ENCODE results near the gene EXD3. TPM values are rescaled to one million over a fixed set of nuclear protein-coding genes. Genes with fewer than 3 reads are reported as not detected.

Gene EXD3
- polyA plus RNA-seq, 1 of the 3 experiments (the other 2 are of a cell fraction): 11.5 TPM

DNA sequence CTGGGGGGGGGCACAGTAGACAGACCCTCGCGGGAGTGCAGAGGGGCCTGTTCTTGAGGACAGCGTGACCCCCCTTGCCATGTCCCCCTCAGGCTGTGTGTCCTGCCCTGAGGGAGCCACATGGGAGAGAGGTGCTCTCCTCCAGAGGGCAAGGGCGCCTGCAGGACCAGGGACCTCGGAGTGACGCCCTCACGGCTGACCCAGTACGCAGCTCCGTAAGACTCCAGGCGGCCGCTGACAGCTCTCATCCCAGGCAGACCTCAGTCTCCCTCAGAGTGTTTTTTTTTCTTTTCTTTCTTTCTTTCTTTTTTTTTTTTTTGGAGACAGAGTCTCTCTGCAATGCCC lies 27.3 kb downstream of the EXD3 start:
- no peak overlapping the region for H3K4me2 ChIP-seq
- WGBS (ENCODE audit: low lambda C conversion rate): 93% methylated on average over 11 of the region's 11 CpGs
- H2AFZ ChIP-seq (ENCODE audit: low read depth): no peak overlapping the region
- no peaks in the 10 kb centered on the region for H3F3A ChIP-seq (replicated peaks; ENCODE audit: insufficient read depth)
- H3K79me2 ChIP-seq (ENCODE audit: insufficient read depth): no peaks in the 10 kb centered on the region
- H3K36me3 ChIP-seq (replicated peaks in 1 of 2; ENCODE audit: control insufficient read depth in 1 of 2, insufficient read depth in 2 of 2, low read length in 1 of 2): no peaks in the 10 kb centered on the region
- no peaks in the 10 kb centered on the region for H3K4me1 ChIP-seq (ENCODE audit: control insufficient read depth in 1 of 2, insufficient read depth in 2 of 2, low read depth in 1 of 2, low read length in 1 of 2)
- TF ChIP-seq, protein P1, sequence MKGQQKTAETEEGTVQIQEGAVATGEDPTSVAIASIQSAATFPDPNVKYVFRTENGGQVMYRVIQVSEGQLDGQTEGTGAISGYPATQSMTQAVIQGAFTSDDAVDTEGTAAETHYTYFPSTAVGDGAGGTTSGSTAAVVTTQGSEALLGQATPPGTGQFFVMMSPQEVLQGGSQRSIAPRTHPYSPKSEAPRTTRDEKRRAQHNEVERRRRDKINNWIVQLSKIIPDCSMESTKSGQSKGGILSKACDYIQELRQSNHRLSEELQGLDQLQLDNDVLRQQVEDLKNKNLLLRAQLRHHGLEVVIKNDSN (IDR thresholded peaks at IDR 0.05; ENCODE audit: borderline replicate concordance, low read depth): no peak
- TF ChIP-seq GATA2 (CRISPR knock-in tag; IDR thresholded peaks at IDR 0.05) (no peak), TCF12 (IDR thresholded peaks at IDR 0.05) (no peak), NFIC (IDR thresholded peaks at IDR 0.05; ENCODE audit: borderline replicate concordance) (no peak), FOXM1 (IDR thresholded peaks at IDR 0.05; ENCODE audit: low read depth) (no peak), TEAD4 (IDR thresholded peaks at IDR 0.05; ENCODE audit: borderline replicate concordance, insufficient read depth) (no peak), FOSL2 (IDR thresholded peaks at IDR 0.05; ENCODE audit: borderline replicate concordance, low read depth) (no peak), TAF1 (IDR thresholded peaks at IDR 0.05; ENCODE audit: borderline replicate concordance, low read depth, low read length) (no peak), POLR2AphosphoS5 (IDR thresholded peaks at IDR 0.05; ENCODE audit: low read depth, low read length) (no peak), SIN3A (IDR thresholded peaks at IDR 0.05; ENCODE audit: borderline replicate concordance, low read depth, low read length) (no peak), RAD21 (IDR thresholded peaks at IDR 0.05; ENCODE audit: low read length) (no peak), RCOR1 (IDR thresholded peaks at IDR 0.05; ENCODE audit: low read length) (no peak), MXI1 (IDR thresholded peaks at IDR 0.05; ENCODE audit: low read depth, low read length) (no peak), ELF1 (IDR thresholded peaks at IDR 0.05) (no peak)
- TF ChIP-seq, protein P2, sequence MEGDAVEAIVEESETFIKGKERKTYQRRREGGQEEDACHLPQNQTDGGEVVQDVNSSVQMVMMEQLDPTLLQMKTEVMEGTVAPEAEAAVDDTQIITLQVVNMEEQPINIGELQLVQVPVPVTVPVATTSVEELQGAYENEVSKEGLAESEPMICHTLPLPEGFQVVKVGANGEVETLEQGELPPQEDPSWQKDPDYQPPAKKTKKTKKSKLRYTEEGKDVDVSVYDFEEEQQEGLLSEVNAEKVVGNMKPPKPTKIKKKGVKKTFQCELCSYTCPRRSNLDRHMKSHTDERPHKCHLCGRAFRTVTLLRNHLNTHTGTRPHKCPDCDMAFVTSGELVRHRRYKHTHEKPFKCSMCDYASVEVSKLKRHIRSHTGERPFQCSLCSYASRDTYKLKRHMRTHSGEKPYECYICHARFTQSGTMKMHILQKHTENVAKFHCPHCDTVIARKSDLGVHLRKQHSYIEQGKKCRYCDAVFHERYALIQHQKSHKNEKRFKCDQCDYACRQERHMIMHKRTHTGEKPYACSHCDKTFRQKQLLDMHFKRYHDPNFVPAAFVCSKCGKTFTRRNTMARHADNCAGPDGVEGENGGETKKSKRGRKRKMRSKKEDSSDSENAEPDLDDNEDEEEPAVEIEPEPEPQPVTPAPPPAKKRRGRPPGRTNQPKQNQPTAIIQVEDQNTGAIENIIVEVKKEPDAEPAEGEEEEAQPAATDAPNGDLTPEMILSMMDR (IDR thresholded peaks at IDR 0.05): no peak
- TF ChIP-seq, protein P3, sequence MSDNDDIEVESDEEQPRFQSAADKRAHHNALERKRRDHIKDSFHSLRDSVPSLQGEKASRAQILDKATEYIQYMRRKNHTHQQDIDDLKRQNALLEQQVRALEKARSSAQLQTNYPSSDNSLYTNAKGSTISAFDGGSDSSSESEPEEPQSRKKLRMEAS (IDR thresholded peaks at IDR 0.05; ENCODE audit: low read depth): no peak
- CTCF ChIA-PET: interaction anchor here (0.5 kb wide), 1 partner anchor 41 kb away, joined by 3 read pairs; no protein-coding TSS in a partner anchor
- POLR2A ChIA-PET: no interaction called here
- no peak overlapping the region for H3K9ac ChIP-seq
- H3K9me2 ChIP-seq: no peaks in the 10 kb centered on the region
- no peaks in the 10 kb centered on the region for H4K20me1 ChIP-seq (ENCODE audit: insufficient read depth)
- DNase-seq: no peak
- H3K9me3 ChIP-seq: no peaks in the 10 kb centered on the region
- no peaks in the 10 kb centered on the region for H3K27me3 ChIP-seq (ENCODE audit: insufficient read depth)
- no peak overlapping the region for H3K27ac ChIP-seq (ENCODE audit: low read depth in 2 of 2, low read length in 1 of 2)
- no peak overlapping the region for H3K4me3 ChIP-seq (ENCODE audit: low read depth in 2 of 2, low read length in 1 of 2)

Data from SK-N-SH (cell line).